Stimulated activated naive CD8-positive, alpha-beta T cell treated with anti-CD3 and anti-CD28 coated beads, Interleukin-15, amount 100 ng/mL, for 72 hours (primary cell): ENCODE results near the gene GLI2.
A peak's percentile ranks its signal among the peaks of the same experiment; 100 is the strongest.

Experiments used
- ATAC-seq: fragments of 150-1000 bp; cut with Tn5 transposase; 2 replicates; pipeline ENCODE4 v1.10.0; 2021; ENCODE audit warnings: mild to moderate bottlenecking, moderate library complexity
- DNase-seq, 2 donors: peaks; one replicate each; pipeline ENCODE4 v3.0.0; 2021 to 2022
- H3K27ac Mint-ChIP-seq, 2 donors: one replicate each; pipeline ENCODE4 v1.8.0; 2022; ENCODE audit warnings: mild to moderate bottlenecking in 2 of 2, mixed read lengths in 2 of 2, moderate library complexity in 2 of 2
- H3K27me3 Mint-ChIP-seq: one replicate; pipeline ENCODE4 v1.8.0; 2022; ENCODE audit warnings: mixed read lengths
- H3K4me1 Mint-ChIP-seq: one replicate; pipeline ENCODE4 v1.8.0; 2022; ENCODE audit warnings: mild to moderate bottlenecking, mixed read lengths
- H3K4me3 Mint-ChIP-seq, 2 donors: one replicate each; pipeline ENCODE4 v1.8.0; 2022; ENCODE audit warnings: mild to moderate bottlenecking in 2 of 2, mixed read lengths in 2 of 2, moderate library complexity in 1 of 2
- H3K9me3 Mint-ChIP-seq, 2 donors: one replicate each; pipeline ENCODE4 v1.8.0; 2022; ENCODE audit warnings: mixed read lengths in 2 of 2

GLI2 gene

GRCh38 chr2:120740765-120741524 lies 5.3 kb downstream of the GLI2 start:
- no peak for DNase-seq

GRCh38 chr2:120741571-120742561 lies 6.2 kb downstream of the GLI2 start:
- Mint-ChIP-seq H3K4me3 (no peak overlapping the region), H3K27me3 (peaks cover 91% of the 10 kb centered on the region), H3K27ac (no peak overlapping the region), H3K4me1 (peaks cover 8% of the 10 kb centered on the region), H3K9me3 (no peaks in the 10 kb centered on the region)
- no peak for DNase-seq
- no peak for ATAC-seq

More at GRCh38 chr2:120740765-120741524, 5.3 kb downstream of the GLI2 start:
- no peaks in the 10 kb centered on the region for H3K9me3 Mint-ChIP-seq
- H3K27ac Mint-ChIP-seq, result no peak overlapping the region
- H3K4me3 Mint-ChIP-seq, result no peak overlapping the region
- H3K27me3 Mint-ChIP-seq, result peaks cover 92% of the 10 kb centered on the region
- no peak for ATAC-seq
- H3K4me1 Mint-ChIP-seq, result peaks cover 13% of the 10 kb centered on the region

- ATAC-seq, result no peak
- H3K4me1 Mint-ChIP-seq, result no peaks in the 10 kb centered on the region
- no peak overlapping the region for H3K4me3 Mint-ChIP-seq
- DNase-seq, result no peak
- H3K27me3 Mint-ChIP-seq, result peaks cover 73% of the 10 kb centered on the region
- no peak overlapping the region for H3K27ac Mint-ChIP-seq
- H3K9me3 Mint-ChIP-seq, result no peaks in the 10 kb centered on the region
Measured at GRCh38 chr2:120743657-120744056, 8.0 kb downstream of the GLI2 start.

GRCh38 chr2:120744817-120745216 lies 9.1 kb downstream of the GLI2 start:
- Mint-ChIP-seq H3K27me3 (peaks cover 61% of the 10 kb centered on the region), H3K27ac (no peak overlapping the region), H3K9me3 (no peaks in the 10 kb centered on the region), H3K4me3 (no peak overlapping the region), H3K4me1 (no peaks in the 10 kb centered on the region)
- ATAC-seq (no peak), DNase-seq (no peak)

GRCh38 chr2:120745420-120746111 lies 9.9 kb downstream of the GLI2 start:
- Mint-ChIP-seq H3K9me3 (no peaks in the 10 kb centered on the region), H3K27me3 (peaks cover 54% of the 10 kb centered on the region), H3K4me1 (no peaks in the 10 kb centered on the region), H3K4me3 (no peak overlapping the region), H3K27ac (peak overlapping the region in 1 of 2 donors; percentile 81)
- ATAC-seq (peak; percentile 13), DNase-seq (no peak)

- DNase-seq (no peak), ATAC-seq (peak; percentile 10)
- no peaks in the 10 kb centered on the region for H3K9me3 Mint-ChIP-seq
- no peaks in the 10 kb centered on the region for H3K4me1 Mint-ChIP-seq
- no peak overlapping the region for H3K27ac Mint-ChIP-seq
- H3K27me3 Mint-ChIP-seq, result peaks cover 48% of the 10 kb centered on the region
- H3K4me3 Mint-ChIP-seq, result no peak overlapping the region
Measured at GRCh38 chr2:120746144-120746543, 10.5 kb downstream of the GLI2 start.

GRCh38 chr2:120747281-120747680 lies 11.6 kb downstream of the GLI2 start:
- H3K27ac Mint-ChIP-seq, result no peak overlapping the region
- H3K9me3 Mint-ChIP-seq, result no peaks in the 10 kb centered on the region
- H3K27me3 Mint-ChIP-seq, result peaks cover 37% of the 10 kb centered on the region
- ATAC-seq, result no peak
- H3K4me1 Mint-ChIP-seq, result no peaks in the 10 kb centered on the region
- no peak overlapping the region for H3K4me3 Mint-ChIP-seq
- DNase-seq, result no peak

GRCh38 chr2:120747706-120748105 lies 12.0 kb downstream of the GLI2 start:
- Mint-ChIP-seq H3K4me3 (no peak overlapping the region), H3K4me1 (no peaks in the 10 kb centered on the region), H3K27me3 (peaks cover 34% of the 10 kb centered on the region), H3K9me3 (no peaks in the 10 kb centered on the region), H3K27ac (no peak overlapping the region)
- ATAC-seq, result no peak
- DNase-seq, result no peak

GRCh38 chr2:120748310-120748709 lies 12.6 kb downstream of the GLI2 start:
- Mint-ChIP-seq H3K4me1 (no peaks in the 10 kb centered on the region), H3K9me3 (no peaks in the 10 kb centered on the region), H3K27me3 (peaks cover 28% of the 10 kb centered on the region), H3K27ac (no peak overlapping the region), H3K4me3 (no peak overlapping the region)
- ATAC-seq (no peak), DNase-seq (no peak)

GRCh38 chr2:120748741-120749140 lies 13.1 kb downstream of the GLI2 start:
- Mint-ChIP-seq H3K9me3 (no peaks in the 10 kb centered on the region), H3K27me3 (peaks cover 24% of the 10 kb centered on the region), H3K27ac (peak overlapping the region in 1 of 2 donors; percentile 3), H3K4me3 (no peak overlapping the region), H3K4me1 (no peaks in the 10 kb centered on the region)
- no peak for DNase-seq
- ATAC-seq, result no peak

- Mint-ChIP-seq H3K27me3 (peaks cover 13% of the 10 kb centered on the region), H3K4me1 (no peaks in the 10 kb centered on the region)
- ATAC-seq, result no peak
Measured at GRCh38 chr2:120749506-120750431, 14.1 kb downstream of the GLI2 start.

GRCh38 chr2:120750488-120751210 lies 15.0 kb downstream of the GLI2 start:
- no peaks in the 10 kb centered on the region for H3K9me3 Mint-ChIP-seq
- no peak for DNase-seq
- no peak overlapping the region for H3K4me3 Mint-ChIP-seq
- no peak for ATAC-seq
- no peak overlapping the region for H3K27ac Mint-ChIP-seq
- peaks cover 9% of the 10 kb centered on the region for H3K27me3 Mint-ChIP-seq
- H3K4me1 Mint-ChIP-seq, result no peaks in the 10 kb centered on the region

More at GRCh38 chr2:120749506-120750431, 14.1 kb downstream of the GLI2 start:
- no peak for DNase-seq
- H3K27ac Mint-ChIP-seq, result no peak overlapping the region
- no peaks in the 10 kb centered on the region for H3K9me3 Mint-ChIP-seq
- no peak overlapping the region for H3K4me3 Mint-ChIP-seq

- Mint-ChIP-seq H3K4me1 (no peaks in the 10 kb centered on the region), H3K4me3 (no peak overlapping the region), H3K27me3 (peaks cover 5% of the 10 kb centered on the region), H3K9me3 (no peaks in the 10 kb centered on the region), H3K27ac (no peak overlapping the region)
- DNase-seq (no peak), ATAC-seq (no peak)
Measured at GRCh38 chr2:120751553-120751952, 15.9 kb downstream of the GLI2 start.
